Measurements from ENCODE around the gene FSTL3. TPM values are rescaled to one million over a fixed set of nuclear protein-coding genes. Genes with fewer than 3 reads are reported as not detected.

FSTL3 gene
- total and polyA plus RNA-seq, 10 of the 15 experiments (the other 5 are each of a cell fraction or from before 2014, with no cell fraction given): 0.42 to 13.5 (median 3.6) TPM

- Histone ChIP-seq H3K36me3 (ENCODE audit: control insufficient read depth in 2 of 2, insufficient read depth in 2 of 2, low read length in 1 of 2) (no peaks in the 10 kb centered on the region), H3K4me1 (ENCODE audit: control insufficient read depth, insufficient read depth, low read length) (no peaks in the 10 kb centered on the region), H3K4me2 (ENCODE audit: control insufficient read depth, insufficient read depth) (no peak overlapping the region), H3K9me3 (replicated peaks; ENCODE audit: control insufficient read depth, insufficient read depth, low read length) (no peaks in the 10 kb centered on the region), H4K20me1 (ENCODE audit: control insufficient read depth, insufficient read depth) (no peaks in the 10 kb centered on the region), H3K9ac (ENCODE audit: control insufficient read depth, insufficient read depth, low read length) (no peak overlapping the region), H3K27me3 (replicated peaks in 1 of 2; ENCODE audit: control insufficient read depth in 2 of 2, insufficient read depth in 2 of 2, low read length in 1 of 2) (no peaks in the 10 kb centered on the region), H3K4me3 (no peak overlapping the region), H3K27ac (ENCODE audit: control insufficient read depth, insufficient read depth) (no peak overlapping the region), H2AFZ (ENCODE audit: control insufficient read depth, low read depth, low read length) (no peak overlapping the region), H3K79me2 (ENCODE audit: control insufficient read depth, insufficient read depth, low read length) (no peaks in the 10 kb centered on the region)
- no peak for ATAC-seq
- no peak for TF ChIP-seq TCF7 (IDR thresholded peaks at IDR 0.05; ENCODE audit: borderline replicate concordance)
- no peak for TF ChIP-seq MAX (IDR thresholded peaks at IDR 0.05; ENCODE audit: low read depth, low read length)
- TF ChIP-seq CREB1 (IDR thresholded peaks at IDR 0.05; ENCODE audit: low read depth): no peak
- no peak for TF ChIP-seq NFIC (IDR thresholded peaks at IDR 0.05; ENCODE audit: low read depth, low read length)
- TF ChIP-seq NBN (IDR thresholded peaks at IDR 0.05): no peak
- TF ChIP-seq, protein P1, sequence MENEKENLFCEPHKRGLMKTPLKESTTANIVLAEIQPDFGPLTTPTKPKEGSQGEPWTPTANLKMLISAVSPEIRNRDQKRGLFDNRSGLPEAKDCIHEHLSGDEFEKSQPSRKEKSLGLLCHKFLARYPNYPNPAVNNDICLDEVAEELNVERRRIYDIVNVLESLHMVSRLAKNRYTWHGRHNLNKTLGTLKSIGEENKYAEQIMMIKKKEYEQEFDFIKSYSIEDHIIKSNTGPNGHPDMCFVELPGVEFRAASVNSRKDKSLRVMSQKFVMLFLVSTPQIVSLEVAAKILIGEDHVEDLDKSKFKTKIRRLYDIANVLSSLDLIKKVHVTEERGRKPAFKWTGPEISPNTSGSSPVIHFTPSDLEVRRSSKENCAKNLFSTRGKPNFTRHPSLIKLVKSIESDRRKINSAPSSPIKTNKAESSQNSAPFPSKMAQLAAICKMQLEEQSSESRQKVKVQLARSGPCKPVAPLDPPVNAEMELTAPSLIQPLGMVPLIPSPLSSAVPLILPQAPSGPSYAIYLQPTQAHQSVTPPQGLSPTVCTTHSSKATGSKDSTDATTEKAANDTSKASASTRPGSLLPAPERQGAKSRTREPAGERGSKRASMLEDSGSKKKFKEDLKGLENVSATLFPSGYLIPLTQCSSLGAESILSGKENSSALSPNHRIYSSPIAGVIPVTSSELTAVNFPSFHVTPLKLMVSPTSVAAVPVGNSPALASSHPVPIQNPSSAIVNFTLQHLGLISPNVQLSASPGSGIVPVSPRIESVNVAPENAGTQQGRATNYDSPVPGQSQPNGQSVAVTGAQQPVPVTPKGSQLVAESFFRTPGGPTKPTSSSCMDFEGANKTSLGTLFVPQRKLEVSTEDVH (IDR thresholded peaks at IDR 0.05; ENCODE audit: low read depth, partially characterized antibody): no peak
- TF ChIP-seq MYC (IDR thresholded peaks at IDR 0.05; ENCODE audit: insufficient read depth, insufficient read length, insufficient replicate concordance, low read length, severe bottlenecking): no peak
- no peak for TF ChIP-seq ZBTB4 (CRISPR knock-in tag; IDR thresholded peaks at IDR 0.05)
- TF ChIP-seq DPF2 (IDR thresholded peaks at IDR 0.05): no peak
- no peak for TF ChIP-seq ZNF217 (IDR thresholded peaks at IDR 0.05)
- no TSS peak for BruUV-seq (replicated peaks)
- WGBS (ENCODE audit: insufficient coverage, insufficient replicate concordance, low lambda C conversion rate, missing lambda C conversion rate): 43% methylated on average over 13 of the region's 13 CpGs
- ChIA-PET SMC1A (ENCODE audit: uncharacterized antibody, unreplicated experiment) (no interaction called here), RAD21 (ENCODE audit: unreplicated experiment) (no interaction called here), CTCF (no interaction called here), POLR2A (no interaction called here)
- FAIRE-seq: no peak
- intact Hi-C loops (cut with micrococcal nuclease; ENCODE audit: unreplicated experiment) (no loop called here), in situ Hi-C loops (cut with MboI) (no loop called here)
- no peak for DNase-seq (ENCODE audit: low read depth, low spot score)
These were observed 49.4 kb downstream of the FSTL3 start for GRCh38 chr19:725461-726089.

All from GM12878 (cell line).